Measurements from ENCODE around the gene EPYC. TPM values are rescaled to one million over a fixed set of nuclear protein-coding genes. Genes with fewer than 3 reads are reported as not detected.

Gene EPYC
- total and polyA plus RNA-seq, 3 donors from 2014 or later: 1.6 TPM; not detected in 2

DNA sequence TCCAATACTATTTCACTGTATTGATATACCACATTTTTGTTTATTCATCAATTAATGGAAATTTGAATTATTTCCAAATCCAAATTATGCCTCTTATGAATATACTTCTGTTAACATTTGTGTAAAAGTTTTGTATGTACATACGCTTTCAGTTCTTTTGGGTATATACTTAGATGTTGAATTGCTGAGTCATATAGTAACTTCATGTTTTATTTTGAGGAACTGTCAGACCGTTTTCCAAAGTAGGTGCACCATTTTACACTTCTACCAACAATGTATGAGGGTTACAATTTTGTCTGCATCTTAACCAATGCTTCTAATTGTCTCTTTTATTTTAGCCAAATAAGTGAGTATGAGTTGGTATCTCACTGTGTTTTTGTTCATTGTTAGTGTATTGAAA, 39.6 kb downstream of the EPYC start:
- H3K4me1 ChIP-seq: no peaks in the 10 kb centered on the region
- DNase-seq: no peak
- TF ChIP-seq POLR2A (IDR thresholded peaks at IDR 0.05) (no peak), CTCF (IDR thresholded peaks at IDR 0.05) (no peak)
- no peaks in the 10 kb centered on the region for H3K36me3 ChIP-seq (ENCODE audit: low read depth, missing control alignments)
- intact Hi-C loops (cut with DNase I; ENCODE audit: low total_unique reads): no loop called here
- no peaks in the 10 kb centered on the region for H3K27me3 ChIP-seq
- 79 to 90% methylated on average over 2 of the region's 2 CpGs for WGBS, 2 donors
- no peaks in the 10 kb centered on the region for H3K9me3 ChIP-seq
- no peak overlapping the region for H3K4me3 ChIP-seq
- no peak overlapping the region for H3K27ac ChIP-seq

GRCh38 chr12:90964616-90965015, 40.2 kb downstream of the EPYC start:
- H3K4me3 ChIP-seq: no peak overlapping the region
- H3K27ac ChIP-seq: no peak overlapping the region
- 80 to 82% methylated on average over 2 of the region's 2 CpGs for WGBS, 2 donors
- DNase-seq: no peak
- H3K36me3 ChIP-seq (ENCODE audit: low read depth, missing control alignments): no peaks in the 10 kb centered on the region
- intact Hi-C loops (cut with DNase I; ENCODE audit: low total_unique reads): no loop called here
- no peaks in the 10 kb centered on the region for H3K9me3 ChIP-seq
- TF ChIP-seq CTCF (IDR thresholded peaks at IDR 0.05) (no peak), POLR2A (IDR thresholded peaks at IDR 0.05) (no peak)
- no peaks in the 10 kb centered on the region for H3K4me1 ChIP-seq
- no peaks in the 10 kb centered on the region for H3K27me3 ChIP-seq

DNA sequence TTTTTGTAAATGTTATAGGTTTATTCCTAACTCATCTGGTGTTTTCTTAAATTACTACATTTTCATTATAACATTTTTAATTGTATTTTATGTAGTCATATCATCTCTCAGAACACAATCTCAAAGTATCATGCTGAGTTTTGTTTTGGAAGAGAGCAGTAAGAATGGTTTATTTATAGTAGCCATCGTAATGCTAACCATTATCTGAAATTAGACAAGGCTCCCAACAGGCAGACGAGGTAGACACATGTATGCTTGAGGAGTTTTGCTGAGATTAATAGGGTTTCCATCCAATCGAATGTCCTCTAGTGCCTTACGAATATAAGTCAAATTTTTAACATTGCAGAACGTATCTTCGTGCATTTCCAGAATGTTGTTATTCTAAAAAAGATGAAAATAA, 40.8 kb downstream of the EPYC start:
- H3K27ac ChIP-seq: no peak overlapping the region
- WGBS, 2 donors: 76 to 82% methylated on average over 6 of the region's 6 CpGs
- no peaks in the 10 kb centered on the region for H3K36me3 ChIP-seq (ENCODE audit: low read depth, missing control alignments)
- no peaks in the 10 kb centered on the region for H3K27me3 ChIP-seq
- no peak overlapping the region for H3K4me3 ChIP-seq
- no peak for DNase-seq
- H3K9me3 ChIP-seq: no peaks in the 10 kb centered on the region
- H3K4me1 ChIP-seq: no peaks in the 10 kb centered on the region
- TF ChIP-seq POLR2A (IDR thresholded peaks at IDR 0.05) (no peak), CTCF (IDR thresholded peaks at IDR 0.05) (no peak)
- intact Hi-C loops (cut with DNase I; ENCODE audit: low total_unique reads): no loop called here

- no peaks in the 10 kb centered on the region for H3K36me3 ChIP-seq (ENCODE audit: low read depth, missing control alignments)
- intact Hi-C loops (cut with DNase I; ENCODE audit: low total_unique reads): no loop called here
- TF ChIP-seq CTCF (IDR thresholded peaks at IDR 0.05): no peak
- TF ChIP-seq POLR2A (IDR thresholded peaks at IDR 0.05): no peak
- H3K4me1 ChIP-seq: no peaks in the 10 kb centered on the region
- H3K27ac ChIP-seq: no peak overlapping the region
- 94 to 95% methylated on average over 4 of the region's 4 CpGs for WGBS, 2 donors
- no peak for DNase-seq
- H3K27me3 ChIP-seq: no peaks in the 10 kb centered on the region
- H3K9me3 ChIP-seq: no peaks in the 10 kb centered on the region
- no peak overlapping the region for H3K4me3 ChIP-seq
These were observed 43.6 kb downstream of the EPYC start for GRCh38 chr12:90961154-90961553.

DNA sequence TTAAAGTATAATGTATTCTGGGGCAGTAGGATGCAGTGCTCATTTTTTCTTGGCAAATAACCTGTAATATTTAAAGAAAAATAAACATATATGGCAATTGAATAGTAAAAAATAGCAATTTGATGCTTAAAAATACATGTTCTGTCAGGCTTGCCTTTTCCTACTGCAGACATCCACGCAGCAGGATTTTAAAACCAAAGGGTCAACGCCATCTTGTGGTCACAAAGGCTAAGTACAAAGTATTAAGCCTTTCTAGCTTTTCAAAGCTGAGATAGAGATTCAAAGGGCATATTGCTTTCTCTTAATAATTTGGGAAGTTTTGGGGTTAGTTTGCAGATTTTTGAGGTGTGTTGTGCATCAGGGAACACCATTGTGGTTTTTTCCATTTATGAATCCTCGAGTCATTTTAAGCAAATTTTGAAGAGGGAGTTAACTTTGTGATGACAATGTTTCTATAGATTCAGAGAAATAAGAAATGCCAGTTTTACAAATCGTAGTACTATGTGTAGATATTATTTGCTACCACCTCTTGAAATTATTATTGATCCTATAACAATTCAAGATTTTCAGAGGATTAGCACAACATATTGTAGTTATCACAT, 45.1 kb downstream of the EPYC start:
- Histone ChIP-seq H3K4me3 (no peak overlapping the region), H3K36me3 (ENCODE audit: low read depth, missing control alignments) (no peaks in the 10 kb centered on the region), H3K27ac (no peak overlapping the region), H3K27me3 (no peaks in the 10 kb centered on the region), H3K9me3 (no peaks in the 10 kb centered on the region), H3K4me1 (no peaks in the 10 kb centered on the region)
- intact Hi-C loops (cut with DNase I; ENCODE audit: low total_unique reads): no loop called here
- TF ChIP-seq POLR2A (IDR thresholded peaks at IDR 0.05) (no peak), CTCF (IDR thresholded peaks at IDR 0.05) (peak; percentile 25 to 61 (median 57))
- WGBS, 2 donors: 18 to 19% methylated on average over 4 of the region's 4 CpGs
- peak; percentile 52 for DNase-seq
